CD1c-positive myeloid dendritic cell (primary cell): ENCODE results near the gene RPS18.
A peak's percentile ranks its signal among the peaks of the same experiment; 100 is the strongest.
"Not testable (repeated sequence)": the region's sequence is repeated elsewhere in the genome, so short reads cannot be mapped to it uniquely, and the experiment has no call there.

Experiments used
- DNase-seq: peaks from one replicate; pipeline ENCODE4 v3.0.0-alpha.2; 2016; ENCODE audit errors: extremely low spot score

The RPS18 gene

DNA sequence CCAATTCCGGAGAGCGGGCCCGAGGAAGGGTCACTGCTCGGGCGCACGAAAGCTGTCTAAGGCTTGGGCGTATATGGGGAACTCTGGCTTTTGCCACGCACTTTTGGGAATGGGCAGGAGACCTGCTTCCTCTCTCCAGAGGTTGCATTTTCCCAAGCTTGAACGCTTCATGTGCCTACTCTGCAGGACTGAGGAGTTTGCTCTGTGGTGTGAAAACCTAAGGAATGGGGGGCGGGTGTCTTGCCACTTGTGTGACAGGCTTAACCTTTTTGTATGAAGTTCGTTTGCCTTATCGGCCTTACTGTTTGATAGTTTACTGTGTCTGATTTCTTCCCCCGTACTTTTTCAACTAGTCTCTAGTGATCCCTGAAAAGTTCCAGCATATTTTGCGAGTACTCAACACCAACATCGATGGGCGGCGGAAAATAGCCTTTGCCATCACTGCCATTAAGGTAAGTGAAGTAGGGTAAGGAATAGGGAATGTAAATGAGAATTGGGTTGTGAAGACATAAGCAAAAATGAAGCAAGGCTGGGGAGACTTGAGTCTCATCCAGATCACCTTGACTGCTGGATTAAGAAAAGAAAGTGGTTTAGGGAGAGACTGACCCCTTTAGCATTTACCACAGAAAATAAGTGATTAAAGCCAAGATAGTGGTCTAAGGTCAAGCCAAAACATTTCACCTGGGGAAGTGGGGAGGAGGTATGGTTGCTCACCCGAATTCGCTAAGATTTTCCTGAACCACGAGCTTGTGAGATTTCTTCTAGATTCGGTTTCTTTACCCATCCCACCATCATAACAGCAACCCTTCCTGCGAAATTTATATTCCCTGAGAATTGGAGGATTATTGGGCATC lies 627 bp downstream of the RPS18 start:
- no peak for DNase-seq

DNA sequence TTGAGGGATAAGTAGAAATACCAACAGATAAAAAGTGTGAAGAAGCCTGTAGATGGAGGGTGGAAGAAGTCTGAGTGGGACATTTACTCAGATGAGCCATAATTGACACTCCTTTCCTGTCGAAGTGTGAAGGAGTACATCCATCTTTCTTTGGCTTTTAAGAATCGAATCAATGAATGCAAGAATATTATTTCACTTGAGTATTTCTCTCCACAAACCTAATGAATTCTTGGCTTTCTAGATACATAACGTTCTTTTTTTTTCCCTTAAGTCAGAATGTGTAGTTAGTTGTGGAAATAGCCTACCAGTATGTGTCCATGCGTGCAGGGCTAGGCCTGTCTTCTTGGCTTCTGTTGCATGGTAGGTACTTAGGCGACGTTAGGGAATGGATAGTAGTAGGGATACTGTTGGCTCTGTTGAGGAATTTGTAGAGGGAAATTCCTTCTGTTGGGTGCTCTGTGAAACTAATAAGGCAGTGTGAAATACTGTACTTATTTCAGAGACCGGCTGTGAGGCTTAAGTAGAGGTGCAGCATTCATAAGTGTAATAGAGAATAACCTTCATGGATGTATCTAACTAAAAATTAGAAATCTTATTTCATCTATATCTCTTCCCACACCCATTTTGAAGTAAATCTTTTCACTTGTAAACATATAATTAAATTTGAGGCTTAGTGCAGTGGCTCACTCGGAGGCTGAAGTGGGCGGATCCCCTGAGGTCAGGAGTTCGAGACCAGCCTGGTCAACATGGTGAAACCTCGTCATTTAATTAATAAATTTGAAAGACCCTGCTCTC lies 1.5 kb downstream of the RPS18 start:
- no peak for DNase-seq

DNA sequence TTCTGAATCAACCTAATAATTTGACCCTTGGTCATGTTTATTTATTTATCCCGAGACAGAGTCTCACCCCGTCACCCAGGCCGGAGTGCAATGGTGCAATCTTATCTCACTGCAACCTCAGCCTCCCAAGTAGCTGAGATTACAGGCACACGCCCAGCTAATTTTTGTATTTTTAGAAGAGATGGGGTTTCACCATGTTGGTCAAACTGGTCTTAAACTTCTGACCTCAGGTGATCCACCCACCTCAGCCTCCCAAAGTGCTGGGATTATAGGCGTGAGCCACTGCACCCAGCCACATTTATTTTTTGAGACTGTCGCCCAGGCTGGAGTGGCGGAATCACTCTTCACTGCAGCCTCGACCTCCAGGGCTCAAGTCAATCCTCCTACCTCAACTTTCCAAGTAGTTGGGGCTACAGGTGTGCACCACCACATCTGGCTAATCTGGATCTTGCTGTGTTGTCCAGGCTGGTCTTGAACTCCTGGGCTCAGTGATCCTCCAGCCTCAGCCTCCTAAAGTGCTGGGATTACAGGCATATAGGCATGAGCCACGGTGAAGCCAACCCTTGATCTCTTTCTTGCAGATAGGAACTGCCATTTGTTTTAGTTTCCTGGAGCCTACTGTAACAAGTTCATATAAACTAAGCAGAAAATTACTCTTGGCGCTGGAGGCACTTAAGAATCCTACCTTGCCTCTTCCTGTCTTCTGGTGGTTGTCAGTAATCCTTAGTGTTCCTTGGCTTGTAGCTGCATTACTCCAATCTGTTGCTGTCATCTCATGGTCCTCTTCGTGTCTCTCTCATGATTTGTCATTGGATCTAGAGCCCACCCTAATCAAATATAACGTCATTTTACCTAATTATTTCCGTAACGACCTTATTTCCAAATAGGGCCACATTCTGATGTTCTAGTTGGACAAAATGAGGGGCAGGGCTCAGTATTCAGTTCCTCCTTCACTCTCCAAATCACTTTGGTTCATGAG lies 2.3 kb downstream of the RPS18 start:
- DNase-seq, result no peak

DNA sequence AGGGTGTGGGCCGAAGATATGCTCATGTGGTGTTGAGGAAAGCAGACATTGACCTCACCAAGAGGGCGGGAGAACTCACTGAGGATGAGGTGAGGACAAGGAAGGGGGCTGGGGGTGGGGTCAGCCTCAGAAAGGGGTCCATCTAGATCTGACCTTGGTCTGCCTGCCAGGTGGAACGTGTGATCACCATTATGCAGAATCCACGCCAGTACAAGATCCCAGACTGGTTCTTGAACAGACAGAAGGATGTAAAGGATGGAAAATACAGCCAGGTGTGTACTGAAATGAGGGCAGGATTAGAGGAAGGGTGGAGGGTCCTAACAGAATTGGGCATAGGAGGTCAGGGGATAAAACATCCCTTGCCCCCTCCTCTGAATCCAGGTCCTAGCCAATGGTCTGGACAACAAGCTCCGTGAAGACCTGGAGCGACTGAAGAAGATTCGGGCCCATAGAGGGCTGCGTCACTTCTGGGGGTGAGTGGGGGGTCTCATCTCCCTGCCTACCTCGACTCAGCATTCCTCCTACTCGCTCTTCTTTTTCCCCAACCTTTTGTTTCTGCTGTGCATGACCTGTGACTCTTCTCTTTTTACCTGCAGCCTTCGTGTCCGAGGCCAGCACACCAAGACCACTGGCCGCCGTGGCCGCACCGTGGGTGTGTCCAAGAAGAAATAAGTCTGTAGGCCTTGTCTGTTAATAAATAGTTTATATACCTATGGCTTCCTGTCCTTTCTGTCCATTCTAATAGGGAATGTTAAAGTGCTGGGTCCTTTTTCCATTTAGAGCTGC lies 4.1 kb downstream of the RPS18 start:
- DNase-seq, result not testable (repeated sequence)

DNA sequence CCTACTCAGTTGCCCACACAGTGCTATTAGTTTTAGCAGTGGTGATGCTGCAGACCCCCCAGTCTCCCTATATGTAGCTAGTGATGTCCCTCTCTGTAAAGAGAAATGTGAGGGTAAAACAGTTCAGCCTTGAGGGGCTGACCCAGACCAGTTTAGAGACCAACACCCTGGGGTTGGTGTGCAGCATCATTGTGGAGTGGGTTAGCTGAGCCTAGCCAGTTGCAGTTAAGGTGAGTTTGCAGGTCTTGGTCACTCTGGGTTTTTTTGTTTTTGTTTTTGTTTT lies 4.6 kb downstream of the RPS18 start:
- no peak for DNase-seq

DNA sequence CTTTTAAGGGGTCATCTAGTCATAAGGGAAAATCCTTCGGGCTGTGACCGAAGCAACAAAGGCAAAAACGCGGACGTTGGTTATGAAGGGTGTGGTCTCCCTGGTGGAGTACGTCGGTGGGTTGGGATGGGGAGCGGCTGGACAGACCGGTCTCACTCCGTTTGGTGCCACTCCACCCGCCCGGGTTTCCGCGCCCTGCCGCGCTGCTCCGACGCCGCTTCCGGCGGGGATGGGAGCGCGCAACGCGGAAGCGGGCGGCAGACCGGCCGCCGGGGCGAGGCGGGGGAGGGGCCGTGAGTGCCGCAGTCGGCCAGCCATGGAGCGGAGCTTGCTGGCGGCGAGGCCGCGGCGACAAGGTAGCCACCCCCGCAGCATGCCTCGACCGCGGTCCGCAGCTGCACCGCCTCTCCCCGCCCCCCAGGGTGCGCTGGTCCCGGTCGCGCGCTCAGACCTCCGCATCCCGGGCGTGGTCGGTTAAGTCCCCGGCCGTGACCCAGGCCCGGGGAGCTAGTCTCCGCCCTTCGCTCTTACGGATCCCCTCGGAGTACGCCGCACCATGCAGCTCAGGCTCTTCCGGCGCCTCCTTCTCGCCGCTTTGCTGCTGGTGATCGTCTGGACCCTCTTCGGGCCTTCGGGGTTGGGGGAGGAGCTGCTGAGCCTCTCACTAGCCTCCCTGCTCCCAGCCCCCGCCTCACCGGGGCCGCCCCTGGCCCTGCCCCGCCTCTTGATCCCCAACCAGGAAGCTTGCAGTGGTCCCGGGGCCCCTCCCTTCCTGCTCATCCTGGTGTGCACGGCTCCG lies 5.2 kb downstream of the RPS18 start, which contains the start of gene B3GALT4:
TSS of gene B3GALT4 (plus strand) at position 260 of the 799 bp plus-strand sequence. CDS start at position 557, 297 bp downstream.
- DNase-seq, result peak; percentile 83

DNA sequence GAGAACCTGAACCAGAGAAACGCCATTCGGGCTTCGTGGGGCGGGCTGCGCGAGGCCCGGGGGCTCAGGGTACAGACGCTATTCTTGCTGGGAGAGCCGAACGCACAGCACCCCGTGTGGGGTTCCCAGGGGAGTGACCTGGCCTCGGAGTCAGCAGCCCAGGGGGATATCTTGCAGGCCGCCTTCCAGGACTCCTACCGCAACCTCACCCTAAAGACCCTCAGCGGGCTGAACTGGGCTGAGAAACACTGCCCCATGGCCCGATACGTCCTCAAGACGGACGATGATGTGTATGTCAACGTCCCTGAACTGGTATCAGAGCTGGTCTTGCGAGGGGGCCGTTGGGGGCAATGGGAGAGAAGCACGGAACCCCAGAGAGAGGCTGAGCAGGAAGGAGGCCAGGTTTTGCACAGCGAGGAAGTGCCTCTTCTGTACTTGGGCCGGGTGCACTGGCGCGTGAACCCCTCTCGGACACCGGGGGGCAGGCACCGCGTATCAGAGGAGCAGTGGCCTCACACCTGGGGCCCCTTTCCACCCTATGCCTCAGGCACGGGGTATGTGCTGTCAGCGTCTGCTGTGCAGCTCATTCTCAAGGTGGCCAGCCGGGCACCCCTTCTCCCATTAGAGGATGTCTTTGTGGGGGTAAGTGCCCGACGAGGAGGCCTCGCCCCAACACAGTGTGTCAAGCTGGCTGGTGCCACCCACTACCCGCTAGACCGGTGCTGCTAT lies 6.0 kb downstream of the RPS18 start:
- no peak for DNase-seq

DNA sequence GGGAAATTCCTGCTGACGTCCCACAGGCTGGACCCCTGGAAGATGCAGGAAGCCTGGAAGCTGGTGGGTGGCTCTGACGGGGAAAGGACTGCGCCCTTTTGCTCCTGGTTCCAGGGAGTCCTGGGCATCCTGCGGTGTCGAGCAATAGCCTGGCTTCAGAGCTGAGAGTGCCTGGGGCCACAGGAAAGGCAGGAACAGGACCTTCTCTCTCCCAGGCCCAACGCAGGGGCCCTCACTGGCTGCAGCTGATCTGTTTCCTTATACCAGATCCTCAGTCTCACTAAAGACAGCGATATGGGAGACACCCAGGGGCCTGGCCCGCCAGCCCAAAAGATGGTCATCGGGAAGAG lies 6.5 kb downstream of the RPS18 start:
- DNase-seq, result no peak

DNA sequence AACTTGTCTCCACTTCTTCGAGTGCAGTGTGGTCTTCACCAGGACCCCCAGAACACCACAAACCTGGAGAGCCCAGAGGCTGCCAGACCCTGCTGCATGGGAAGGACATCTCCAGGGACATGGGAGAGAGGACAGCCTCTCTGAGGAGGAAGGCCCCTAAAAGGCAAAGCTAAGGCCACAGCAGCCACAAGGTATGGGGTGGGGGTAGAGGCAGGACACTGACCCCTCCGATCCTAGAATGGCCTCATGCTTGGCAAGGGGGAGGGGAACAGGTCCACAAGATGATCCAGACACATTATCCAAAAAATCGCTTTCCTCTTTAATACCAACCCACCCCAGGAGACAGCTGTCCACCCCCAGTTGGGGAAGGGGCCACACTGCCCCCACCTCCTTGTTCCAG lies 6.9 kb downstream of the RPS18 start:
- no peak for DNase-seq

DNA sequence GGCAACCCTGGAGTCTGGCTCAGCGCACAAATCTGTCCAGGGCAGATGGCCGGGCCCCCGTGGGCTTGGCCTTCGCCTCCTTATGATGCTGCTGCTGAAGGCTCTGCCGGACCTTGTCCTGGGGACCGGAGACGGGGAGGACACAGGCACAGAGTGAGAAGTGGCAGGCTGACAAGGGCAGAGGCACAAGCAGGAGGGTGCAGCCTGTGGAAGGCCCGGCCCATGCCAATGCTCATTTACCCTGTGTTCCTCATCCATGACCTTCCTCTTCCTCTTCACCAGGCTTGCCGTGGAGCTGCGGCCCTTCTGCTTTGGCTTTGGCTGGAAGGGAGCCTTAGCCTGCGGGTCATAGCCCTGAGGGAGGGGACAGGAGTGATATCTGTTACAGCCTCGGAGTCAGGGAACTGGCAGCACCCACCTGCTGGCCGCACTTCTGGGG lies 7.4 kb downstream of the RPS18 start:
- DNase-seq, result peak; percentile 22

DNA sequence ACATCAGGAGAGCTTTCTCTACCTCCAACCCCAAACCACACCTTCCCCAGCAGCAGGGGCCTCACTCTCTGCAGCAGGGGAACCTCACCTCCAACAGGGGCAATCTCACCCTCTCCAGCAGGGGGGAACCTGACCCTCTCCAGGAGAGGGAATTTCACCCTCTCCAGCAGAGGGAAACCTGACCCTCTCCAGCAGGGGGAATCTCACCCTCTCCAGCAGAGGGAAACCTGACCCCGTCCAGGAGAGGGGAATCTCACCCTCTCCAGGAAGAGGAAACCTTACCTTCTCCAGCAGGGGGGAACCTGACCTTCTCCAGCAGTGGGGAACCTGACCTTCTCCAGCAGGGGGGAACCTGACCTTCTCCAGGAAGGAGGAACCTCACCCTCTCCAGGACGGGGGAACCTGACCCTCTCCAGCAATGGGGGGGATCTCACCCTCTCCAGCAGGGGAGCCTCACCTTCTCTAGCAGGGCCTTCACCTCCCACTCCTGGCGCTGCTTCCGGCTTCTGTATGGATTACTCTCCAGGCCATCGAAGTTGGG lies 8.2 kb downstream of the RPS18 start:
- peak; percentile 69 for DNase-seq

DNA sequence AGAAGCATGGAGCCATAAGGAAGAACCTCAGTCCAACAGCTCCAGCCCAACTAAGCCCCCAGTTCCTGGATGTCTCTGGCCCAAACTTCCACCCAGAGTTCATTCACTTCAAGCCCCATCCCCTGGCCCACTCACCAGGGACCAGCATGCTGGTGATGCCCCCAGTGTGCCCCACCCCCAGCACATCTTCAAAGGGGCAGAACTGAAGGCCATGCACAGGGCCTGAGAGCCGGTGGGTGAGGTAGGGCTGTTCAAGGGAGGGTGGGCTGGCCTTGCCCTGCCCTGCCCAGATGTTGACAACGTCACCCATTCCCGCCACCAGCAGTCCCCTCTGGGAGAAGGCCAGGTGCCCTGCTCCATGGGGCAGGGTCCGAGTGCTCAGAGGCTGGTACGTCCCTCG lies 8.7 kb downstream of the RPS18 start:
- no peak for DNase-seq

DNA sequence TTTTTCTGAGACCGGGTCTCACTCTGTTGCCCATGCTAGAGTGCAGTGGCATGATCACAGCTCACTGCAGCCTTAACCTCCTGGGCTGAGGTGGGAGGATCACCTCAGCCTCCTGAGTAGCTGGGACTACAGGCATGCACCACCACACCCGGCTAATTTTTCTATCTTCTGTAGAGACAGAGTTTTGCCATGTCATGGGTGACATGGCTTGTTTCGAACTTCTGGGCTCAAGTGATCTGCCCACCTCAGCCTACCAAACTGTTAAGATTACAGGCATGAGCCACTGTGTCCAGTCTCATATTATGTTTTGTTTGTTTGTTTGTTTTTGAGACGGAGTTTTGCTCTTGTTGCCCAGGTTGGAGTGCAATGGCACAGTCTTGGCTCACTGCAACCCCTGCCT lies 13.3 kb downstream of the RPS18 start:
- not testable (repeated sequence) for DNase-seq

DNA sequence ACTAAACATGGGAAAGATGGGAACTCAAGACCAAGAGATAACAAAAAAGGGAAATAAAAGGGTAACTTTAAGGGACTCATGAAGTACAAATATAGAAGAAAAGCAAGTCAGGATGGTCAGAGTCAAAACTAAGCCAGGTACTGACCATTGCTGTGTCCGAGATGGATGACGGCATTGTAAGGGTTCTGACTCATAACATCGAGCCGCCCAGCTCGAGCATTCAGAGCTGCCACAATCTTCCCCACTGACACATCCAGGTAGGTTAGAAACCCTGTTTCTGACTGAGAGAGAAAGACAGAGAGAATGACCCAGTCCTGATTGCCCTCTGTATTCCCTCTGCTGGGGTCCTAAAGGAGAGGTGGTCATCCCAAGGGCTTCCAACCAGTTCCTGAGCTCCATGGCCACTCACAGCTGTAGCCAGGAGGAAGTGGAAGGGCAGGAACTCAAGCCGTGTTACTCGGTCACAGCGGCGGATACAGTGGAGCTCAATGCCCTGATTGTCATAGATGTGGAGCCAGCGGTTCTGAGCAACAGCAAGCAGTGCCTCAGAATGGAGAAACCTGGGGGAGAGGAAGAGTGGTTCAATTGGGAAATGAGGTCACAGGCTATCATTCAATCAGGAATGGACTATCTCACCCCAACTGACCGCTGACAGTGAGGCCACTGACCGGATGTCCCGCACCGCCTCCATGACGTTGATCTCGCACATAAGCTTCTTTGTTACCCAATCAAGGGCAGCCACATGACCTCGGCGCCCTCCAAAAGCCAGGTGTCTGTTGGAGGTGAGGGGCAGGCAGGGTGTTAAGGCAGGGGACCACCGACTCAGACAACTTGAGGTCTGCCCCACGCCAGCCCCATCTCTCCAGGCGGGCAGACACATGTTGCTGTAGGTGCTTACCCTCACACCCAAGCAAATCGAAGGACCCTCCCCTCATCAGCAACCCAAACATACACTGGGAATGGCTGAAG lies 15.4 kb downstream of the RPS18 start:
- no peak for DNase-seq

DNA sequence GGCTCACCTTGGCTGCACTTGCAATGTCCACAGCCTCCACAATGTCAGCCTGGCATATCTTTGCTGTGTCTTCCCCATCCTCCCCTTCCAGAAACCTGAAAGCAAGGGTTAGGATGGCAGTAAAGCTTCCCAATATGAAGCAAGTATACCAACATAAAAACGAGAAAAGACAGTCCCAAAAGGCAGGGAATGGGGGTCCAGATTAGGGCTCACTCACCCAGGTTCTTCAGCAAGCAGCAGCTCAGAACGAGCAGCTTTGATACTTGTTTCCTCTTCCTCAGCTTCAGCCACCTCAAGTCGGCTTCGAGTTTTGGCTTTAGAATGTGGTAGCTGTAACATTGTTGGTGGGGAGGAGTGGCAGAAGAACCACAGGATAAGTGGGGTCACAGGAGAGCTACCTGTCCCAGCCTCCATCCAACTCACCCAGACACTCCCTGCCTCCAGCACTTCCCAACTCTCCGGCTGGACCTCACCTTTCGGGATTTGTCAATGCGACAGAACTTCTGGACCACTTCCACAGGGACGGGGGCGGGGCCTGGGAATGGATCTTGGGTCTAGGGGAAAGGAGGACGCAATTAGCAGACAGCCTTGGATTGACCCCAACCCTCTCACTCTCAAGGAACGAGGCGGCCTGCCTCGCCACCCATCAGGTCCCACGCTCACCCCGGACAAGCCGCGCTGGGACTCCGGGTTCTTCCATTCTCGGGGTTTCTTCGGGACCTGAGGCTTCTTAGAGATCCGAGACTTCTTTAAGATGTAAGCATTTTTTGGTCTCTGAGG lies 16.5 kb downstream of the RPS18 start:
- no peak for DNase-seq

DNA sequence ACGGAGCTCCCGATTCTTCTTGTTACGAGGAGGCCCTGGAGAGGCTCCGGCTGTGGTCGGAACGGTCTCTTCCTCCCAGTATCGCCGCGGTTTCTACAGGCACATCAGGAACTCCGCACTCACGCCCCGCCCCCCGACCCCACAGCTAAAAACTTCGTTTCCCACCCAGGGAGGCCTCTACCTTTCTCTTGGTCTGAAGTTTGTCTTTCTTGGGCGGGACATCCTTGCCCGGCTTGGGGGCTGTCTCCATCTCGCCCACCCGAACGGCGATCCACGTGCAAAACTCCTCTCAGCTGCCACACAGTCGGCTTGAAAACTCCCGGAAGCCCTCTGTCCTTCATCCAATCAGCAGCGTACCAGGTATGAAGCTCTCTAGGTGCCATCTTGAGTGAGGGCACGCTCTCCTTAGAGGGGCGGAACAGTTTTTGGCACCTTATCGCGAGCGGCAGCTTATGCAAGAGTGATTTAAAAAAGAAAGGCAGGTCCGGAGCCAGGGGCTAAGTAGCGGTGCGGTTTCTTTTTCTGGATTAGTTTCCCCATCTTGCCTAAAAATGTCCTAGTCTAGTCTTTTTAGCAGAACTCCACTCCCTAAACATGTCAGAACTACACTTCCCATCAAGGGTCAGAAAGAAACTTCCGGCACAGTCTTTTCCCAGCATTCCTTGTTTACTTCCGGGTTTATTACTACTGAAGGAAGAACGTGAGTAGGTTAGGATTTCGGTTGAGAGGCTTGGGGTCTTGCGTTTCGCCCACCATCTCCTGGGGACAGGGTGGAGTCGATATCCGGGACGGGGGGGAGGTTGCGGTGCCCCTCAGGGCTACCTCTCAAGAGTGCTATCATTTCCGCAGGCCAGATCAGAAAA lies 17.3 kb downstream of the RPS18 start, which contains the start of the genes PFDN6 and WDR46:
TSS of gene PFDN6 (plus strand) at position 681 of the 863 bp plus-strand sequence. CDS start 256 bp downstream, outside the sequence.
TSS of gene WDR46 (minus strand) at position 319 of the 863 bp plus-strand sequence. CDS start at position 250, 69 bp downstream.
- DNase-seq, result peak; percentile 93
